ENCODE measurements around the gene GIGYF2.
"Not testable (repeated sequence)": the region's sequence is repeated elsewhere in the genome, so short reads cannot be mapped to it uniquely, and the experiment has no call there.

GIGYF2 gene

DNA sequence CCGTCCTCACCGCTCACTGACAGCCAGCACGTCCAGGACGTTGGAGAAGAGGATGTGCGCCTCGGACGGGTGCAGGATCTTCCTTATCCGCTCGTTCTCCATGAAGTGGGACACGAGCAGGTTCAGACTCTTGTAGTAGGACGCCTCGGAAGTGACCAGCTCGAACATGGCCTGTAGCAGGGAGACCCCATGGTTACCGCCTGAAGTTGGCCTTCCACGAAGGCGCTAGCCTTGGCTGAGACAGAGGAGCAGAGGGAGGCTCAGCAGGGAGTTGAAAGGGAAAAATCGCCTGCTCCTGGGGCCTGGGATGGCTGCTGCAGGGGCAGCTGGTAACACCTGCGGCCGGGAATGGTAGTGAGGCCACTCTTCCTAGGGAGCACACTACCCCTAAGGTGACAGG, 197.6 kb downstream of the GIGYF2 start:
- DNase-seq, result no peak

DNA sequence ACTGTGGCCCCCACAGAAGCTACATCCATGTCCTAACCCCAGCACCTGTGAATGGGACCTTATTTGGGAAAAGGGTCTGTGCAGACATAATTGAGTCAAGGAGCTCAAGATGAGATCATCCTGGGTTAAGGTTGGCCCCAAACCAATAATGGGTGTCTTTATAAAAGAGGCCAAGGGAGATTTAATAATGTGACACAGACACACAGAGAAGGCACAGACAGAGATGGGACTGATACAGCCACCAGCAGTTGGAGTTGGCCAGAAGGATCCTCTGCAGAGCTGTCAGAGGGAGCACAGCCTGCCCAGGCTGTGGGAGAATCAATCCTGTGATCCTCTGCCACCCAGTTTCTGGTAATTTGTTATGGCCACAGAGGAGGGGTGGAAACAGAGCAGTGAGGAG, 199.0 kb downstream of the GIGYF2 start:
- DNase-seq, result no peak

DNA sequence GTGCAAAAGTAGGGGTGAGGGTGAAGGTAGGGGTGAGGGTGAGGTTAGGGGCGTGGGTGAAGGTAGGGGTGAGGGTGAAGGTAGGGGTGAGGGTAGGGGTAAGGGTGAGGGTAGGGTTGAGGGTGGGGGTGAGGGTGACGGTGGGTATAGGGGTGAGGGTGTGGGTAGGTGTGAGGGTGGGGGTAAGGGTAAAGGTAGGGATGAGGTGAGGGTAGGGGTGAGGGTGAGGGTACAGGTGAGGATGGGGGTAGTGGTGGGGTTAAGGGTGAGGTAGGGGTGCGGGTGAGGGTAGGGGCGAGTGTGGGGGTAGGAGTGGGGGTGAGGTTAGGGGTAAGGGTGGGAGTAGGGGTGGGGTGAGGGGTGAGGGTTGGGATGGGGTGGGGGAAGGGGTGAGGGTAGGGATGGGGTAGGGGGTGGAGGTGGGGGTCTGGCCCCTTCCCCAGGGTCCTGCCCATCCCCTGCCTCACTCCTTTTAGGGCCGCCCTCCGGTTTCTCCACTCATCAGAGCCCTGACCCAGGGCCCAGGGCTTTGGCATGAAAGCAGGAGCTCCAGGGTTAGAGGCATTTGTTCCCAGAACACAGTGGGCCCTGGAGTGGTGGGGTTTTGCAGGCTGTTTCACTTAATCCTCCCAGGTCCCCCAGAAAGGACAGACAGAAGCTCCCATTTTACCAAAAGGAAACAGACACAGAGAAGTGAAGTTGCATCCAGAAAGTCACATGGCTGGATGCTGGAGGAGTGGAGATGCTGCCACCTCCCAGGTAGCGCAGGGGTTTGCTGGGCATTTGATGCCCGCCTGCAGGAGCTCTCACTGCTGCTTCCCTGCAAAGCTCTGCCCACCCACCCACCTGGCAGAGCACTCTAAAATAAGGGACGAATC, 199.8 kb downstream of the GIGYF2 start:
- DNase-seq, result no peak

DNA sequence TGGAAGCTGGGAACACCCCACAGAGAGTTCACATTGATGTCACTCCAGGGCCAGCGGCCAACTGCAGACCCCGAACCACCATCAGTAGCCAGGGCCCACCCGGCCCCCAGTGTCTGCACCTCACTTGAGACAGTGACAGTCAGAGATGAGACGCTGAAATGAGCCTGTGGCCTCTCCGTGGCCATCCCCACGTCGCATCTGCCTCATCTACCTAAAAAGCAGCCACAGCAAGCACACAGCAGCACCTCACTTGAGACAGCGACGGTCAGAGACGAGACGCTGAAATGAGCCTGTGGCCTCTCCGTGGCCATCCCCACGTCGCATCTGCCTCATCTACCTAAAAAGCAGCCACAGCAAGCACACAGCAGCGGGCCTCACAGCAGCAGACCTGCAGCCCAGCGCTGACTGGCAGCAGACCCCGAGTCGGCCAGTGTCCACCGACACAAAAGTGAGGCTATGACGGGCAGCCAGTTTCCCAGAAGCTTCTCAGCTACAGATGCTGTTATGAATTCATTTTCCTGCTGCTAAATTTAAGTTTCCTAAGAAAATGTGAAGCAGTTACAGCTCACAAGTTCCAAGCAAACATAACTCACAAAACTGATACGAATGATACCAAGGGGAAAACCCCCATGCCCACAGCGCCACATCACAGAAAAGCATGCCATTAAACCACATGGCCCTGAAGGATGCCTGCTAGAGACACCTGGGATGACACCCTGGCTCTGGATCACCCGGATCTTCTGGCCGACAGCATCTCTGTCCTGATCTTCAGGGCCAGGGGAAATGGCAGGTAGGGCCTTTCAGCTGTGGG, 200.7 kb downstream of the GIGYF2 start:
- no peak for DNase-seq

DNA sequence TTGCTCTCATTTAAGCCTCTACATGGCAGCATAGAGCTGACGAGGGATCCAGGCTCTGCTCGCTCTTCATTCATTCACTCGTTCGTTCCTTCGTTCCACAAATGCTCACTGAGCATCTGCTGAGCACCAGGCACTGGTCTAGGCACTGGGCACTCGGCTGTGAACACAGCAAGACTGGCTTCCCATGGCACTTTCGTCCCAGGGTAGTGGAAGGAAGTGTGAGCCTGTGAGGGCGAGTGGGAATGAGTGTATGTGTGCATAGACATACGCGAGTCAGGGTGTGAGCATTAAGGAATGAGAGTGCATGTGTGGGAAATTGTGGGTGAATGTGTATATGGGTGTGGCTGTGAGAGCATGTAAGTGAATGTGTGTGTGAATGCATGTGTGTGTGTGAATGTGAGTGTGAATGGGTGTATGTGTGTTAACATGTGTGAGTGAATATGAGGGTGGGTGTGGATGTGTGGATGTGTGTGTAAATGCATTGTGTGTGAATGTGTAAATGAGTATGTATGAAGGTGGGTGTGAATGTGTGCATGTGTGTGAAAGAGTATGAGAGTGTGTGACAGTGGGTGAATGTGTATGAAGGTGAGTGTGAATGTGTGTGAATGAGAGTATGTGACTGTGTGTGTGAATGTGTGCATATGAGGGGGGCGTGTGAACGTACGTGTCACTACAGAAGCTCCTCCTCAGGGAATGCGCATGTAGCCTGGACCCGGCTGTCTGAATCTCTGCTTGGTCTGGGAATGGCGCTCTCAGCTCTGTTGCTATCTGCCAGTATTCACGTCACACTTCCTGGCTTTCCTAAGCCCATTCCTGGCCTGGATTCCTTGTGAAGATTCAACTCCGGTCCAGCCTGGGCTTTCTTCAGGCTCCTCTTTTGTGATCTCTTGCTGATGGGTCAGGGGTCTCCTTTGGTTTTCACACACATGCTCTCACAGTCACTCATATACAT, 201.7 kb downstream of the GIGYF2 start:
- peak; percentile 37 for DNase-seq

DNA sequence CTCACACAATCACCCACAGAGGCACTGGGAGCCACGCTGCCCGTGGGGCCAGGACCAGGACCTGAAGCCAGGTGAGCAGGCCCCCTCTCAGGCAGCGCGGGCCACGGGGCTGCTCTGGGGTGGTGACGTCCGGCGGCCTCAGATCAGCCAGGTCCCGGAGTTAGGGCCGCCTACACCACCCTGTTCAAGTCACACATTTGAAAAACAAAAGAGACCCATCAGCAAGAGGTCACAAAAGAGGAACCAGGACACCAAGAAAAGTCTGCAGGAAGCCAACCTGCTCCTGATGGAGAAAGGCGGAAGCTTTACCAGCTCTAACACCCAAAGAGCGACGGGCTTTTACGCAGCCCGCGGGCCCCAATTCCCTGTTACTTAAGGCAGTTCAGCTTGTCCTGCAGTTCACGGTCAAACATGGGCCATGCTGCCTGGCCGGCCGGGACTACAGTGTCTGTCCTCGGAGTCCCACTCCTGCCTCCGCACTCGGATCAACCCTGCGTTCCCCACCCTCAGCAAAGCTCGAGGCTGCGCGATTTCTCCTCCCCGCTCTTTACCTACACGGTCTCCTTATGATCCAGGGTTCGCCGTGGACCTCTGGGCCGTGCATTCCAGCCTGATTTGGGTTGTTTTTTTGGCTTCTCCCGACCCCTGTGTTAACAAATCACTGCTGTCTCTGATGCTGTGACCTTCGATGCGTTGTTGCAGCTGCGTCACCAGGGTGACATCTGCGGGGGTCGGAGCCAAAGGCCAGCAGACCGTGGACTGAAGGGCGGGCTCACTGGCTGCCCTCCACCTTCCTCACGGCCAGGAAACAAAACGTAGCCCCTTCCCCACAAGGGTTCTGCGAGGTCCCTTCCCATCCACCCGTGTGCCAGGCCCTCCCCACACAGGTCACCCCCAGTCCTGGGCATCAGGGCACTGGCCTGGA, 203.9 kb downstream of the GIGYF2 start:
- DNase-seq, result no peak

DNA sequence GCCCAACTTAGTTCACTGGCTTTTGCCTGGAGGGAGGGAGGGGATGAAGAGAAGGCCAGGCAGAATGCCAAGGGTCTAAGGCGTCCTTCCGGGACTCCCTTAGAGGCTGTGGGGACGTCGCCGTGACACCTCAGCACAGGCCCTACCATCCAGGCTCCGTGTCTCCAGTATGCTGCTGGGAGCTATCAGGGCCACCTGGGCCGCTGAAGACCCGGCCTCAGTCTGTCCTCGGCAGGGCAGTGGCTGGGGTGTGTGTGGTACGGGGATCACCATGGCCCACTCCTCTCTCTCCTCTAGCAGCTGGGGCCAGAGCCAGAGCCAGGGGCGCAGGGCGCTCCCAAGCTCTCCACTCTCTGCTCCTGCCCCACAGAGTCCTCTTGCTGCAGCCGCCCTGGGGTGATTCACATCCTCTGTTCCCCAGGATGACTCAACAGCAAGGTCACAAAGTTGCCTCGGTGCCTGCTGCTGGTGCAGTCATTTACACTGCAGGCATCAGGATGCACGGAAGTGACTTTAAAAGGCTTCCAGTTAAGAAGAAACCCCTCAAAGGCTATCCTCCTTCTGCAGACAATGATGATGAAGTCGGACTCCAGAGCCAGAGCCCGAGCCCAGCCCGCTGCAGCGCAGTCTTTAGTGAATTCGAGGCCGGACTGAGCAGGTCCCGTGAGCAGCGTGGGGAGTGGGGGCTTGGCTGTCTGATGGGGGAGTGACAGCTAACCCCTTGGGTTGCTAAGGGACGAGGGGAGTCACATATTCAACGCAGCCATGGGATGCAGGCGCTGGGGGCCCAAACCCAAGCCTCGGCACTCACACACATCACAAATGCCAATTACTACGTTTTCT, 204.8 kb downstream of the GIGYF2 start:
- peak; percentile 84 for DNase-seq

DNA sequence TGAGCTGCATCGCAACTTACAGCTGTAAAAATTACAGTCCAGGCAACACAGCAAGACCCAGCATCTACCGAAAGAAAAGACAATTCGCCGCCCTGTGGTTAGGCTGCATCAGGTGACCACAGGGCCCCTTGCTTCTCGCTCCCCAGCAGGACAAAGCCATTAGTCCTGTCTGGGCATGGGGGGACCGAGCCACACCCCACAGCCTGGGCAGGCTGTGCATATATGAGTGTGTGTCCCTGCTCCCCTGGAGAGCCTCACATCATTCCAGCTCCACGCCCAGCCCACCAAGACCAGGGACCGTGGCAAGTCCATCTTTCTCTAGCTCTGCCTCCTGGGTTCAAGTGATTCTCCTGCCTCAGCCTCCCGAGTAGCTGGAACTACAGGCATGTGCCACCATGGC, 206.9 kb downstream of the GIGYF2 start:
- no peak for DNase-seq

DNA sequence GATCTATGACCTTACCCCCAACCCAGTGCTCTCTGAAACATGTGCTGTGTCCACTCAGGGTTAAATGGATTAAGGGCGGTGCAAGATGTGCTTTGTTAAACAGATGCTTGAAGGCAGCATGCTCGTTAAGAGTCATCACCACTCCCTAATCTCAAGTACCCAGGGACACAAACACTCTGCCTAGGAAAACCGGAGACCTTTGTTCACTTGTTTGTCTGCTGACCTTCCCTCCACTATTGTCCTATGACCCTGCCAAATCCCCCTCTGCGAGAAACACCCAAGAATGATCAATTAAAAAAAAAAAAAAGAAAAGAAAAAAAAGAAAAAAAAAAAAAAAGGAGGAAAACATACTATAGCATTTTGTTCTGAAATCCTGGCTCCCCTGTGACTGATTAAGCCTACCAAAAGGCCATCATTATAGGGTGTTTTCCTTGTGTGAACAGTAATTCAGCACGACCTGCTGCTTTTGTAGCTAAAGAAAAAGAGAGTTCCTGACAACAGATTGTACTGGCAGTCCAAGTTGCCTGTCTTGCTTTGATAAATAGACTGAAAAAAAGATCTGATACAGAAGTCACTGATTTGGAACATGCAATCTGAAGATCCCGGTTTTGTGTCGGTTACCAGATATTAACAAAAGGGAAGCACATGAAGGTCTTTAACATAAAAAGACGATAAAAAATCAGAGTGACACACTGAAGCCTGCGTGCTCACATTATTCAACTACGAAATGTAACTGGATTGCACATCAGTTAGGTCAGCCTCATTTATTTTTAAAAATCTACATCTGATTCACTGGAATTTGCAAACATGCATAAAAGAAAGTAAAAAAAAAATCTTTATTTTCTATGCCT, 210.0 kb downstream of the GIGYF2 start:
- not testable (repeated sequence) for DNase-seq

DNA sequence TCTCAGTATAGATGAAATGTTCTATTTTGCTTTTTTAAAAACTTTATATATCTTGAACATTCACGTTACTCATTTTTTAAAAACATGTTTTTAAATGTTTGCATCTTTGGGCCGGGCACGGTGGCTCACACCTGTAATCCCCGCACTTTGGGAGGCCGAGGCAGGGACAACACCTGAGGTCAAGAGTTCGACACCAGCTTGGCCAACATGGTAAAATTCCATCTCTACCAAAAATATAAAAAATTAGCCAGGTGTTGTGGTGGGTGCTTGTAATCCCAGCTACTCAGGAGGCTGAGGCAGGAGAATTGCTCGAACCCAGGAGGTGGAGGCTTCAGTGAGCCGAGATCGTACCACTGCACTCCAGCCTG, 210.6 kb downstream of the GIGYF2 start:
- DNase-seq, result not testable (repeated sequence)

DNA sequence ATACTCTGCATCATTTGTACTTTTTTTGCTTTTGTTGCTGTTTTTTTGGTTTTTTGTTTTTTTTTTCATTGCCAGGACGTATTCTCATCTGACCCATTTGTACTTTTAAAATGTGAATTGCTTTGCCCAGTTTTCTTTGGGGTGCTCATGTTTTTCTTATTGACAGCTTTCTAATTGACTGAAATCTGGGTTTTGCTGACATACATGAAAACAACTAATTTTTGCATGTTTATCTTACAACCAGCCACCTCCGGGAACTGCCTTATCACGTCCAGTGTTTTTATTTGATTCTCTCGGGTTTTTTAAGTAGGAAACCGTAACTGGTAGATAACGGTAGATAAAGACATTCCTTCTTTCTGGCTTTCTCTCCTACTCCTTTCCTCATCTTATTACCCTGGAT, 211.6 kb downstream of the GIGYF2 start:
- DNase-seq, result no peak

Measured in fibroblast of skin of scalp (primary cell).